B cell (primary cell): ENCODE data around the gene POLQ. TPM values are rescaled to one million over a fixed set of nuclear protein-coding genes. Genes with fewer than 3 reads are reported as not detected.

ENCODE experiments used
- ATAC-seq: fragments of 200-7000 bp; cut with Tn5 transposase; one replicate; pipeline ENCODE4 v1.10.0; 2021; ENCODE audit warnings: low read depth, mild to moderate bottlenecking, moderate number of reproducible peaks, moderate library complexity
- CTCF ChIA-PET: fragments of 350-600 bp; sonication (Branson Sonifier 250); formaldehyde crosslinking; loops from one replicate; lab custom pipeline; 2021; ENCODE audit warnings: antibody characterized with exemption, inconsistent platforms; lab: Charles Lee
- POLR2A ChIA-PET: fragments of 350-600 bp; sonication (Branson Sonifier 250); formaldehyde crosslinking; loops from one replicate; lab custom pipeline; 2021; ENCODE audit warnings: antibody characterized with exemption; lab: Charles Lee
- DNase-seq: peaks from one replicate; pipeline ENCODE4 v3.0.0; 2013
- H2AFZ ChIP-seq: 2 replicates; pipeline ENCODE4 v1.6.1; 2012; ENCODE audit warnings: mild to moderate bottlenecking, low read depth, low read length; ENCODE audit not compliant: insufficient read depth, poor library complexity, severe bottlenecking
- H3K27ac ChIP-seq, 2 donors: 1 replicate in 1 of 2; 2 replicates in 1 of 2; pipeline ENCODE4 v1.5.1; 2012 to 2013; ENCODE audit warnings: low read length in 2 of 2, mild to moderate bottlenecking in 2 of 2, moderate library complexity in 1 of 2
- H3K27me3 ChIP-seq, 4 experiments: fragments of 200-600 bp in 1 of 4; sonication (generic) in 1 of 4; replicated peaks in 1 of 4; 1 replicate in 2 of 4; 2 replicates in 2 of 4; pipeline versions ENCODE4 v1.6.1 to v1.7.0; 2013 to 2016; ENCODE audit warnings: low read length in 3 of 4, mild to moderate bottlenecking in 2 of 4, mixed read lengths in 1 of 4, moderate library complexity in 1 of 4; ENCODE audit not compliant: insufficient read depth in 4 of 4, control insufficient read depth in 3 of 4; ENCODE audit errors: control extremely low read depth in 1 of 4
- H3K36me3 ChIP-seq, 2 experiments: replicated peaks in 1 of 2; 1 replicate in 1 of 2; 2 replicates in 1 of 2; pipeline versions ENCODE4 v1.6.1 to v1.7.1; 2013; ENCODE audit warnings: low read length in 1 of 2; ENCODE audit not compliant: insufficient read depth in 2 of 2, control insufficient read depth in 1 of 2; ENCODE audit errors: control extremely low read depth in 1 of 2, extremely low read depth in 1 of 2
- H3K4me1 ChIP-seq, 2 donors: fragments of 200-600 bp in 1 of 2; sonication (generic) in 1 of 2; 1 replicate in 1 of 2; 2 replicates in 1 of 2; pipeline versions ENCODE4 v1.5.1 to v1.6.1; 2013 to 2017; ENCODE audit warnings: low read length in 2 of 2; ENCODE audit not compliant: control insufficient read depth in 2 of 2, insufficient read depth in 2 of 2
- H3K4me2 ChIP-seq: replicated peaks from 2 replicates; pipeline ENCODE3; 2012; ENCODE audit warnings: mild to moderate bottlenecking, low read depth, low read length; ENCODE audit not compliant: poor library complexity, severe bottlenecking
- H3K4me3 ChIP-seq, 5 experiments: fragments of 200-600 bp in 1 of 5; sonication (generic) in 1 of 5; 1 replicate in 3 of 5; 2 replicates in 2 of 5; pipeline versions ENCODE4 v1.5.1 to v1.7.0; 2011 to 2016; ENCODE audit warnings: low read length in 4 of 5, mild to moderate bottlenecking in 4 of 5, low read depth in 2 of 5, control low read depth in 1 of 5, moderate library complexity in 1 of 5; ENCODE audit not compliant: insufficient read depth in 1 of 5; ENCODE audit errors: control extremely low read depth in 1 of 5, extremely low read depth in 1 of 5
- H3K79me2 ChIP-seq: fragments of 200-600 bp; sonication (generic); one replicate; pipeline ENCODE4 v1.6.0; 2016; ENCODE audit warnings: low read length; ENCODE audit not compliant: control insufficient read depth, insufficient read depth
- H3K9ac ChIP-seq: fragments of 200-600 bp; sonication (generic); 2 replicates; pipeline ENCODE4 v1.6.1; 2017; ENCODE audit warnings: mild to moderate bottlenecking, low read length, moderate library complexity
- H3K9me3 ChIP-seq, 3 donors: one replicate each; pipeline versions ENCODE4 v1.6.1 to v1.7.1; 2013; ENCODE audit warnings: low read length in 2 of 3; ENCODE audit not compliant: control insufficient read depth in 2 of 3, insufficient read depth in 1 of 3; ENCODE audit errors: control extremely low read depth in 1 of 3
- H4K20me1 ChIP-seq: 2 replicates; pipeline ENCODE4 v1.6.0; 2012; ENCODE audit warnings: mild to moderate bottlenecking, low read length; ENCODE audit not compliant: insufficient read depth, control insufficient read depth, poor library complexity, severe bottlenecking
- H3K27ac Mint-ChIP-seq: one replicate; pipeline ENCODE4 v1.8.0; 2021; ENCODE audit warnings: mixed read lengths
- H3K27me3 Mint-ChIP-seq: one replicate; pipeline ENCODE4 v1.8.0; 2021; ENCODE audit warnings: mixed read lengths
- H3K4me1 Mint-ChIP-seq: one replicate; pipeline ENCODE4 v1.8.0; 2021; ENCODE audit warnings: mixed read lengths
- H3K4me3 Mint-ChIP-seq: one replicate; pipeline ENCODE4 v1.8.0; 2021; ENCODE audit warnings: mixed read lengths
- H3K9me3 Mint-ChIP-seq: one replicate; pipeline ENCODE4 v1.8.0; 2022; ENCODE audit warnings: mixed read lengths; ENCODE audit not compliant: insufficient read depth
- EZH2 ChIP-seq: IDR thresholded peaks from 2 replicates; pipeline ENCODE4 v1.6.1; 2012; ENCODE audit warnings: borderline replicate concordance, low read depth, mild to moderate bottlenecking, moderate library complexity, low read length; ENCODE audit not compliant: insufficient read depth, poor library complexity, severe bottlenecking
- WGBS: methylation state at CpG from one replicate; pipeline ENCODE4 v1.1.5; 2013; ENCODE audit warnings: missing lambda C conversion rate; ENCODE audit not compliant: insufficient coverage; 5-methylcytosine and 5-hydroxymethylcytosine counted together
- intact Hi-C: fragments of 100-400 bp; cut with micrococcal nuclease; formaldehyde crosslinking; loops from one replicate; pipeline ENCODE4 v1.10.0; 2022
- polyA plus RNA-seq: library from polyadenylated mRNA; depleted of rRNA; stranded (reverse); fragments of >200 nt; gene quantifications from 2 replicates; pipeline ENCODE4 v1.2.3, GENCODE V29; 2012
- total RNA-seq, 2 donors: library from RNA; stranded (reverse); fragments of 120-200 nt in 1 of 2; gene quantifications; 1 replicate in 1 of 2; 2 replicates in 1 of 2; pipeline versions ENCODE4 v1.2.3 to v1.2.4, GENCODE V29; 2013 to 2022
- TF ChIP-seq, protein P1 (sequence below): fragments of 200-600 bp; IDR thresholded peaks from one replicate; pipeline ENCODE4 v1.8.0; 2022; ENCODE audit warnings: antibody characterized with exemption, mild to moderate bottlenecking

The POLQ gene
- total and polyA plus RNA-seq, 2 donors (not counting 1 experiment from before 2014, with no cell fraction given): 0.25 to 0.79 TPM

DNA sequence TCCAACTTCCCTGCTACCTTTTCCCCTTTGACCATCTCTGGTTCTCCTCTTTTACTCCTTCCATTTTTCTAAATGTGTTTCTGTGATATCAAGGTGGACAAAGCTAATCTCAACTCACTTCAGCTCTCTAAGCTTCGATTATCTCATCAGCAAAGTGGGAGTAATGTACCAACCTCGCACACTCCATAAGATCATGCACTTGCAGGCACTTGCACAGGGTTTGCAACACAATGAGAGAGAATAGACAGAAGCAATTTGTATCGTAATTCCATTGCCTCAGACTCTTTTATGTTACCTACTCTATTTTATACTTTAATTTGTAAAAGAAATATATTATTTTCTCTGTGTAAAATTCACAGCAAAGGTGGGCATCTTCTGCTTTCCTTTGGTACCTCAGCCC lies 7.0 kb upstream of the POLQ start:
- no peaks in the 10 kb centered on the region for H3K79me2 ChIP-seq
- Mint-ChIP-seq H3K4me1 (peaks cover 11% of the 10 kb centered on the region), H3K27ac (no peak overlapping the region), H3K27me3 (peaks cover 4% of the 10 kb centered on the region), H3K9me3 (no peaks in the 10 kb centered on the region), H3K4me3 (no peak overlapping the region)
- ATAC-seq: no peak
- peaks cover 12 to 17% of the 10 kb centered on the region in 2 donors for H3K4me1 ChIP-seq
- peak overlapping the region; percentile 28 for H2AFZ ChIP-seq
- peaks cover 0 to 4% (median 0%) of the 10 kb centered on the region in 3 donors for H3K9me3 ChIP-seq
- no peak for TF ChIP-seq EZH2
- TF ChIP-seq, protein P1, sequence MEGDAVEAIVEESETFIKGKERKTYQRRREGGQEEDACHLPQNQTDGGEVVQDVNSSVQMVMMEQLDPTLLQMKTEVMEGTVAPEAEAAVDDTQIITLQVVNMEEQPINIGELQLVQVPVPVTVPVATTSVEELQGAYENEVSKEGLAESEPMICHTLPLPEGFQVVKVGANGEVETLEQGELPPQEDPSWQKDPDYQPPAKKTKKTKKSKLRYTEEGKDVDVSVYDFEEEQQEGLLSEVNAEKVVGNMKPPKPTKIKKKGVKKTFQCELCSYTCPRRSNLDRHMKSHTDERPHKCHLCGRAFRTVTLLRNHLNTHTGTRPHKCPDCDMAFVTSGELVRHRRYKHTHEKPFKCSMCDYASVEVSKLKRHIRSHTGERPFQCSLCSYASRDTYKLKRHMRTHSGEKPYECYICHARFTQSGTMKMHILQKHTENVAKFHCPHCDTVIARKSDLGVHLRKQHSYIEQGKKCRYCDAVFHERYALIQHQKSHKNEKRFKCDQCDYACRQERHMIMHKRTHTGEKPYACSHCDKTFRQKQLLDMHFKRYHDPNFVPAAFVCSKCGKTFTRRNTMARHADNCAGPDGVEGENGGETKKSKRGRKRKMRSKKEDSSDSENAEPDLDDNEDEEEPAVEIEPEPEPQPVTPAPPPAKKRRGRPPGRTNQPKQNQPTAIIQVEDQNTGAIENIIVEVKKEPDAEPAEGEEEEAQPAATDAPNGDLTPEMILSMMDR: no peak
- no peaks in the 10 kb centered on the region for H3K27me3 ChIP-seq
- no peaks in the 10 kb centered on the region for H4K20me1 ChIP-seq
- H3K4me2 ChIP-seq: no peak overlapping the region
- no peaks in the 10 kb centered on the region for H3K36me3 ChIP-seq
- no peak for DNase-seq
- no peak overlapping the region for H3K4me3 ChIP-seq
- POLR2A ChIA-PET: no interaction called here
- intact Hi-C loops: no loop called here
- no peak overlapping the region for H3K9ac ChIP-seq
- no peak overlapping the region for H3K27ac ChIP-seq
- WGBS: no CpG with 5 or more reads among the region's 3 CpGs
- CTCF ChIA-PET: no interaction called here

DNA sequence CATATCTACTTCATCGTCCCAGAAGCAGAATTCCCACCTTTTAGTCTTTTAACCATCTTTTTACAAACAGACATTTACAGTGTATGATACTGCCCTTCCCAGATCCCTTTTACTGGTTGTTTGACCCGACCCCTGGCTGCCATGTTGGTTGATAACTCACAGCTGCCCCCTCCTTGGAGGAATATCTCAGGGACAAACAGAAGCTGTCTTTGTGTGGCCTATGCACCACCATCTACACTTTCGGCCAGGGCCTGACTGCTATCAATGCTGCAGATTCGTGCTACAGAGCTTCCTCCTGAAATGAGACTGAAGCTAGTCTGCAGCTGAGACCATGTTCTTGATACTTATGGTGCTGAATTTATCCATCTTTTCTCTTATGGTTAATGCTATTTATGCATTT lies 6.6 kb upstream of the POLQ start:
- H3K27ac Mint-ChIP-seq: no peak overlapping the region
- H3K27me3 Mint-ChIP-seq: peaks cover 3% of the 10 kb centered on the region
- H3K27me3 ChIP-seq: no peaks in the 10 kb centered on the region
- H3K9me3 ChIP-seq: peaks cover 0 to 4% (median 0%) of the 10 kb centered on the region in 3 donors
- H2AFZ ChIP-seq: peak overlapping the region; percentile 28
- H3K4me3 Mint-ChIP-seq: no peak overlapping the region
- no peak overlapping the region for H3K9ac ChIP-seq
- H3K79me2 ChIP-seq: no peaks in the 10 kb centered on the region
- no peak overlapping the region for H3K27ac ChIP-seq
- peaks cover 11% of the 10 kb centered on the region for H3K4me1 Mint-ChIP-seq
- H3K36me3 ChIP-seq: no peaks in the 10 kb centered on the region
- peaks cover 12 to 17% of the 10 kb centered on the region in 2 donors for H3K4me1 ChIP-seq
- no peak overlapping the region for H3K4me3 ChIP-seq
- POLR2A ChIA-PET: no interaction called here
- ATAC-seq: no peak
- H4K20me1 ChIP-seq: no peaks in the 10 kb centered on the region
- no peak overlapping the region for H3K4me2 ChIP-seq
- no peak for DNase-seq
- 97% methylated on average over 3 of the region's 4 CpGs for WGBS
- intact Hi-C loops: no loop called here
- no peaks in the 10 kb centered on the region for H3K9me3 Mint-ChIP-seq
- no peak for TF ChIP-seq EZH2
- TF ChIP-seq, protein P1: no peak
- CTCF ChIA-PET: no interaction called here
